WTC11 (cell line): ENCODE data around the gene RGCC.

Experiments used
- CBFB ChIP-seq: sonication (generic); formaldehyde crosslinking; IDR thresholded peaks from 2 replicates; pipeline ENCODE4 v1.8.1; 2022; ENCODE audit warnings: mild to moderate bottlenecking, low read depth, missing genetic modification reagents
- FOXJ3 ChIP-seq: sonication (generic); formaldehyde crosslinking; IDR thresholded peaks from 2 replicates; pipeline ENCODE4 v1.9.0; 2021; ENCODE audit warnings: missing genetic modification reagents, mild to moderate bottlenecking, borderline replicate concordance
- NR1H2 ChIP-seq: sonication (generic); formaldehyde crosslinking; IDR thresholded peaks from 2 replicates; pipeline ENCODE4 v1.9.0; 2021; ENCODE audit warnings: mild to moderate bottlenecking, moderate library complexity, missing genetic modification reagents
- ZNF121 ChIP-seq: sonication (generic); formaldehyde crosslinking; IDR thresholded peaks from 2 replicates; pipeline ENCODE4 v1.8.0; 2023; ENCODE audit warnings: missing genetic modification reagents
- ZNF281 ChIP-seq: sonication (generic); formaldehyde crosslinking; IDR thresholded peaks from 2 replicates; pipeline ENCODE4 v1.8.0; 2023; ENCODE audit warnings: mild to moderate bottlenecking, missing genetic modification reagents
- ZNF512 ChIP-seq: sonication (generic); formaldehyde crosslinking; IDR thresholded peaks from 2 replicates; pipeline ENCODE4 v1.8.1; 2022; ENCODE audit warnings: missing genetic modification reagents, borderline replicate concordance
- TF ChIP-seq, protein P1 (sequence below): fragments of 200-600 bp; IDR thresholded peaks from 2 replicates; pipeline ENCODE4 v1.8.0; 2022; ENCODE audit warnings: antibody characterized with exemption
- TF ChIP-seq, protein P2 (sequence below): sonication (generic); formaldehyde crosslinking; IDR thresholded peaks from 2 replicates; pipeline ENCODE4 v1.8.0; 2022; ENCODE audit warnings: missing genetic modification reagents
- TF ChIP-seq, protein P3 (sequence below): sonication (generic); formaldehyde crosslinking; IDR thresholded peaks from 2 replicates; pipeline ENCODE4 v1.8.0; 2022; ENCODE audit warnings: mild to moderate bottlenecking, missing genetic modification reagents

DNA sequence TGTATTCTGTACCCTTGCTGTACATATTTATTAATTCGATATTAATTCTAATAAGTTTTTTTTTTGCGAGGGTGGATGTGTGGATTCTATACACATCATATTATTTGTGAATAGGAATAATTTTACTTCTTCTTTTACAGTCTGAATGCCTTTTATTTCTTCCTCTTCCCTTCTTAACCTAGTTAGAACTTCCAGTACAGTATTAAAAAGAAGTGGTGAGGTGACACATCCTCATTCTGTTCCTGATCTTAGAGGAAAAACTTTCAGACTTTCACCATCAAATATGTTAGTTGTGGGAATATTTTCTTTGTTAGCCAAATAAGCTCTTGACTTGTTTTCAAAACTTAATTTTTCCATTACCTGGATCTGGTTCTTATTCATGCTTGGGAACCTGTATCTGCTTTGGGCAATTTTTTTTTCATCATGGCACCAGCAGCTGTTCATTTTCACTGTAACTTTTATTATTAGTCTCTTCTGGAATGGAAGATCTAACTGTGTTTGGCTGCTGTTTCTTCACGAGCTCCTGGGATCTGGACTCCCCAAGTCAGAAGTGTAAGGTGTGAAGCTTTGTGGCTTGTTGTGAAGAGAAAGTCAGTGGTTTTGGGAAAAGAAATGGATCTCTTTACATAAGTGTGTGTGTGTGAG is 33.1 kb downstream of the RGCC start:
- TF ChIP-seq, protein P1, sequence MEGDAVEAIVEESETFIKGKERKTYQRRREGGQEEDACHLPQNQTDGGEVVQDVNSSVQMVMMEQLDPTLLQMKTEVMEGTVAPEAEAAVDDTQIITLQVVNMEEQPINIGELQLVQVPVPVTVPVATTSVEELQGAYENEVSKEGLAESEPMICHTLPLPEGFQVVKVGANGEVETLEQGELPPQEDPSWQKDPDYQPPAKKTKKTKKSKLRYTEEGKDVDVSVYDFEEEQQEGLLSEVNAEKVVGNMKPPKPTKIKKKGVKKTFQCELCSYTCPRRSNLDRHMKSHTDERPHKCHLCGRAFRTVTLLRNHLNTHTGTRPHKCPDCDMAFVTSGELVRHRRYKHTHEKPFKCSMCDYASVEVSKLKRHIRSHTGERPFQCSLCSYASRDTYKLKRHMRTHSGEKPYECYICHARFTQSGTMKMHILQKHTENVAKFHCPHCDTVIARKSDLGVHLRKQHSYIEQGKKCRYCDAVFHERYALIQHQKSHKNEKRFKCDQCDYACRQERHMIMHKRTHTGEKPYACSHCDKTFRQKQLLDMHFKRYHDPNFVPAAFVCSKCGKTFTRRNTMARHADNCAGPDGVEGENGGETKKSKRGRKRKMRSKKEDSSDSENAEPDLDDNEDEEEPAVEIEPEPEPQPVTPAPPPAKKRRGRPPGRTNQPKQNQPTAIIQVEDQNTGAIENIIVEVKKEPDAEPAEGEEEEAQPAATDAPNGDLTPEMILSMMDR, result no peak
- TF ChIP-seq FOXJ3 (no peak), NR1H2 (no peak), CBFB (CRISPR knock-in tag) (no peak), ZNF512 (no peak), ZNF121 (CRISPR knock-in tag) (no peak), ZNF281 (no peak)
- TF ChIP-seq, protein P2, sequence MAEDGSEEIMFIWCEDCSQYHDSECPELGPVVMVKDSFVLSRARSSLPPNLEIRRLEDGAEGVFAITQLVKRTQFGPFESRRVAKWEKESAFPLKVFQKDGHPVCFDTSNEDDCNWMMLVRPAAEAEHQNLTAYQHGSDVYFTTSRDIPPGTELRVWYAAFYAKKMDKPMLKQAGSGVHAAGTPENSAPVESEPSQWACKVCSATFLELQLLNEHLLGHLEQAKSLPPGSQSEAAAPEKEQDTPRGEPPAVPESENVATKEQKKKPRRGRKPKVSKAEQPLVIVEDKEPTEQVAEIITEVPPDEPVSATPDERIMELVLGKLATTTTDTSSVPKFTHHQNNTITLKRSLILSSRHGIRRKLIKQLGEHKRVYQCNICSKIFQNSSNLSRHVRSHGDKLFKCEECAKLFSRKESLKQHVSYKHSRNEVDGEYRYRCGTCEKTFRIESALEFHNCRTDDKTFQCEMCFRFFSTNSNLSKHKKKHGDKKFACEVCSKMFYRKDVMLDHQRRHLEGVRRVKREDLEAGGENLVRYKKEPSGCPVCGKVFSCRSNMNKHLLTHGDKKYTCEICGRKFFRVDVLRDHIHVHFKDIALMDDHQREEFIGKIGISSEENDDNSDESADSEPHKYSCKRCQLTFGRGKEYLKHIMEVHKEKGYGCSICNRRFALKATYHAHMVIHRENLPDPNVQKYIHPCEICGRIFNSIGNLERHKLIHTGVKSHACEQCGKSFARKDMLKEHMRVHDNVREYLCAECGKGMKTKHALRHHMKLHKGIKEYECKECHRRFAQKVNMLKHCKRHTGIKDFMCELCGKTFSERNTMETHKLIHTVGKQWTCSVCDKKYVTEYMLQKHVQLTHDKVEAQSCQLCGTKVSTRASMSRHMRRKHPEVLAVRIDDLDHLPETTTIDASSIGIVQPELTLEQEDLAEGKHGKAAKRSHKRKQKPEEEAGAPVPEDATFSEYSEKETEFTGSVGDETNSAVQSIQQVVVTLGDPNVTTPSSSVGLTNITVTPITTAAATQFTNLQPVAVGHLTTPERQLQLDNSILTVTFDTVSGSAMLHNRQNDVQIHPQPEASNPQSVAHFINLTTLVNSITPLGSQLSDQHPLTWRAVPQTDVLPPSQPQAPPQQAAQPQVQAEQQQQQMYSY (CRISPR knock-in tag), result no peak
- TF ChIP-seq, protein P3, sequence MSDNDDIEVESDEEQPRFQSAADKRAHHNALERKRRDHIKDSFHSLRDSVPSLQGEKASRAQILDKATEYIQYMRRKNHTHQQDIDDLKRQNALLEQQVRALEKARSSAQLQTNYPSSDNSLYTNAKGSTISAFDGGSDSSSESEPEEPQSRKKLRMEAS (CRISPR knock-in tag), result no peak
